Fibroblast of pulmonary artery (primary cell): ENCODE data around the gene MALRD1.

Experiments used
- DNase-seq: peaks from one replicate; pipeline ENCODE4 v3.0.0-alpha.2; 2010; ENCODE audit warnings: low read depth
- H3K4me3 ChIP-seq: replicated peaks from 2 replicates; pipeline ENCODE4 v1.5.1; 2011; ENCODE audit warnings: low read depth, mild to moderate bottlenecking, control low read depth, low read length, moderate library complexity
- TF ChIP-seq, protein P1 (sequence below): IDR thresholded peaks from 2 replicates; pipeline ENCODE4 v1.5.1; 2011; ENCODE audit warnings: mild to moderate bottlenecking, control low read depth, low read length, inconsistent platforms; ENCODE audit errors: missing control alignments

Gene MALRD1

DNA sequence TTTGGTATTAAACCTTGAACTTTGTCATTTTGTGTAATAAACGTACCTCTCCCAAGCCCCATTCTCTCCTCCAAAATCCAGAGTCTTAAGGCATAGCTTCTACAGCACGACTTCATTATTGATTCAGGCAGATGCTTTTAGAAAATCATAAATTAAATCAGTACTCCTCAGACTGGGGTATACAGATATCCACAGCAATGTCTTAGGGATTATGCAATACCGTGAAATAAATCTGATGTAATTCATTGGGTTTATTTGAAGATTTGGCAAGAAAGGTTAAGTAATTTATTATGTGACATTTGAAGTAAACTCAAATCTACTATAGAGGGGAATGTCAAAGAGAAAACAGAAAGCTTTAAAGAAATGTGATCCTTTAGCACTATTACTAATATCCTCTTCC lies 521.5 kb downstream of the MALRD1 start:
- DNase-seq: no peak

DNA sequence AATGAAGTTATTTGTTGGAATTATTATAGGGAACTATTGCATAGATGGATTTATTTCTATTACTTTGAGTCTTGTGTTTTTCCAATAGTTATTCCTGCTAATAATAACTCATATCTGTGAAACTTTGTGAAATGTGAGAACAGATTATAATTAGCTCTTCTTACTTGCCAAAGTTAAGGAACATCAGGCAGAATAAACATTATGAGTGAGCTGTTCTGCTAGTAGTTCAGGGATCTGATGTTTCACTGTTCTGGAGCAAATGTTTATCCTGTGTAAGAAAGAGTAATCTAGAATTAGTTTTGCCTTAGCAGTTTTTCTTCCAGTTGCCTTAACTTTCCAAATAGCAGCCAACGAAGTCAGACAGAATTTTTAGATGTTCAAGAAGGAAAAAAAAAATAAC lies 522.4 kb downstream of the MALRD1 start:
- TF ChIP-seq, protein P1, sequence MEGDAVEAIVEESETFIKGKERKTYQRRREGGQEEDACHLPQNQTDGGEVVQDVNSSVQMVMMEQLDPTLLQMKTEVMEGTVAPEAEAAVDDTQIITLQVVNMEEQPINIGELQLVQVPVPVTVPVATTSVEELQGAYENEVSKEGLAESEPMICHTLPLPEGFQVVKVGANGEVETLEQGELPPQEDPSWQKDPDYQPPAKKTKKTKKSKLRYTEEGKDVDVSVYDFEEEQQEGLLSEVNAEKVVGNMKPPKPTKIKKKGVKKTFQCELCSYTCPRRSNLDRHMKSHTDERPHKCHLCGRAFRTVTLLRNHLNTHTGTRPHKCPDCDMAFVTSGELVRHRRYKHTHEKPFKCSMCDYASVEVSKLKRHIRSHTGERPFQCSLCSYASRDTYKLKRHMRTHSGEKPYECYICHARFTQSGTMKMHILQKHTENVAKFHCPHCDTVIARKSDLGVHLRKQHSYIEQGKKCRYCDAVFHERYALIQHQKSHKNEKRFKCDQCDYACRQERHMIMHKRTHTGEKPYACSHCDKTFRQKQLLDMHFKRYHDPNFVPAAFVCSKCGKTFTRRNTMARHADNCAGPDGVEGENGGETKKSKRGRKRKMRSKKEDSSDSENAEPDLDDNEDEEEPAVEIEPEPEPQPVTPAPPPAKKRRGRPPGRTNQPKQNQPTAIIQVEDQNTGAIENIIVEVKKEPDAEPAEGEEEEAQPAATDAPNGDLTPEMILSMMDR: no peak
- DNase-seq: no peak
- no peak overlapping the region for H3K4me3 ChIP-seq

More for the DNA sequence above, 521.5 kb downstream of the MALRD1 start:
- TF ChIP-seq, protein P1: no peak
- no peak overlapping the region for H3K4me3 ChIP-seq

DNA sequence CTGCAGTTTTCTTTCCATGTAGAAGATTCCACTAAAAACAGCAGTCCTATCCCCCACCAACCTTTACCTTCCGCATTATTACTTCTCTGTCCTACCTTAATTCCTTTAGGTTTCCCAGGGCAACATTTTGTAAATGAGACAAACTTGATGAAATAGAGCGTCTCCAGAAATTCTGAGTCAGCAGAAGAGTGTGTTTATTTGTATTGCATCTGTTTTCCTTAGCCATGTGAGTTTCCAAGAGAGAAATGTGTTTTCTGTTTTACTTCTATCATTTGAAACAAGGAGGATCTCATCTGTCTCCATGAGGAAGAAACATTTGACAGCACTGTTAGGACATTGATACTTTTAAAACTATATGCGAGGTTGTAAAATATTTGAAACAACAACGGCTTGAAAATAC lies 523.5 kb downstream of the MALRD1 start:
- DNase-seq: no peak
- no peak overlapping the region for H3K4me3 ChIP-seq
- TF ChIP-seq, protein P1: no peak

DNA sequence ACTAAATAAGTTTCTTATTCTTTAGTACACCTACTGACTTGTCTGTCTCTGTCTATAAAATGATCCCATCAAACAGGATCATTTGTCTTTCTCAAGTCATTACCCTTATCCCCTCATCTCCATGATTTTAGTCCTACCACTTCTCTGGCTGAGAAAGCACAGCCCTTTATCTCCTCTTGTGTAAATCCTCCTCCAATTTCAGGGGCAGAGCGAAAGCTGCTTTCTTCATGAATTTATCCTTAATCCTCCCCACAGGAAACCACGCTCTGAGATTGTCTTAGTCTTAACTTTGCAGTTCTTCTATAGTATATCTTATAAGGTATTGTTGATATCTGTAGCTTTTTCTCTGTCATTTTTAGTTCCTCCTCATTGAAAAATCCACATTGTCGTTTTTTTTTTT lies 528.0 kb downstream of the MALRD1 start:
- no peak overlapping the region for H3K4me3 ChIP-seq
- TF ChIP-seq, protein P1: no peak
- DNase-seq: no peak

DNA sequence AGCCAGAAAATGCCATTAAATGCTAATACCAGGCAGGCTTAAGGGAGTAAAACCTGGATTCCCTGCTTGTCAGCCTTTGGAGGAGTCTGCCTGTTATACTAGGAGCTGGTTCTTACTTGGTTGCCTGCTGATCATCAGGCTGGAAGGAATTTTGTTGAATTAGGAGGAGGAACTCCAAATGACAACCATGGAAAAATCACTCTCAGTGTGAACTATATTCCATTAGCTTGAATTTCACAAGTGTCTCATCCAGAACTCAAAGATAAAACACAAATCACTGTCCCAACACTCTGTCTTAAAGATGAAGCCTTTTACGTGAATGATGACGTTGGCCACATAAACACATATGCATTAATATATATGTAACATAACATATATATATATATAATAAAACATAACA lies 528.8 kb downstream of the MALRD1 start:
- H3K4me3 ChIP-seq: no peak overlapping the region
- TF ChIP-seq, protein P1: no peak
- no peak for DNase-seq

DNA sequence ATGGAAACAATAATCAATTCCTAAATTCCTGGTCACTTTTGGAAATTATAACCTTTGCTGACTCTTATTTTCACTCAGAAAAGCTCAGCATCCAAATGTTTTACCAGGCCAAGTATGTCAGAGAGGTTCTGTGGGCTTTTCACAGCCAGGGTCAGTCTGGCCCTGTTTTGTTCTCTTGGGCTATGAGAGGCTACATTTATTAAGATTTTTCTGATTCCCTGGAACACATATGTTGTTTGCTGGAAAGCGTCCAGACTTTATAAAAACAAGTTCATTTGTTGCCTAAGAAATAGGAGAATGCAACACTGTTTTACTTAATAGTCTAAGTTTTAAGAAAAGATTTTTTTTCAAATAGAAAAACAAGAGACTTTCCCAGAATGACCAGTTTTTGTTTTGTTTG lies 529.2 kb downstream of the MALRD1 start:
- TF ChIP-seq, protein P1: no peak
- DNase-seq: no peak
- no peak overlapping the region for H3K4me3 ChIP-seq

DNA sequence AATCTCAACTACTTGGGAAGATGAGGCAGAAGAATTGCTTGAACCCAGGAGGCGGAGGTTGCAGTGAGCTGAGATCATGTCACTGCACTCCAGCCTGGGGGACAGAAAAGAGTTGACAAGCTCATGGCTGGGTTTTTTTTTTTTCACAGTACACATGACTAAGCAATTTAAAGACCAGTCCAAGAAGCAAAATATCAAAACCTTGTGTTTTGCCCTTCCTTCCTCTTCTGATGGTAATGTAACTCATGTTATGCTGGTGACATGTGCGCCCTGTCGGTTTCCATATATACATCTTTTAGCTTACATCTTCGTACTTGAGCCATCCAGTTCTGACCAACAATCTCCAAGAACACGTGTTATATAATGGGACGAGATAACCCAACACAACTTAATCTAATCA lies 530.0 kb downstream of the MALRD1 start:
- no peak overlapping the region for H3K4me3 ChIP-seq
- no peak for DNase-seq
- TF ChIP-seq, protein P1: no peak
